A673 (cell line): Measurements from ENCODE around the gene FNDC11.
"Not testable (repeated sequence)": the region's sequence is repeated elsewhere in the genome, so short reads cannot be mapped to it uniquely, and the experiment has no call there.

Experiments
- EZH2 ChIP-seq: fragments of 200-600 bp; sonication (generic); IDR thresholded peaks from 2 replicates; pipeline ENCODE4 v1.6.1; 2017; ENCODE audit warnings: borderline replicate concordance, low read depth, mild to moderate bottlenecking, mixed read lengths, antibody characterized with exemption, low read length; ENCODE audit not compliant: poor library complexity, severe bottlenecking
- TF ChIP-seq, protein P1 (sequence below): fragments of 300-800, 200-600 bp; sonication (generic); conservative IDR thresholded peaks from 2 replicates; pipeline ENCODE4 v1.5.1; 2017; ENCODE audit warnings: low read depth, mild to moderate bottlenecking, antibody characterized with exemption, low read length, moderate library complexity, mixed read lengths

DNA sequence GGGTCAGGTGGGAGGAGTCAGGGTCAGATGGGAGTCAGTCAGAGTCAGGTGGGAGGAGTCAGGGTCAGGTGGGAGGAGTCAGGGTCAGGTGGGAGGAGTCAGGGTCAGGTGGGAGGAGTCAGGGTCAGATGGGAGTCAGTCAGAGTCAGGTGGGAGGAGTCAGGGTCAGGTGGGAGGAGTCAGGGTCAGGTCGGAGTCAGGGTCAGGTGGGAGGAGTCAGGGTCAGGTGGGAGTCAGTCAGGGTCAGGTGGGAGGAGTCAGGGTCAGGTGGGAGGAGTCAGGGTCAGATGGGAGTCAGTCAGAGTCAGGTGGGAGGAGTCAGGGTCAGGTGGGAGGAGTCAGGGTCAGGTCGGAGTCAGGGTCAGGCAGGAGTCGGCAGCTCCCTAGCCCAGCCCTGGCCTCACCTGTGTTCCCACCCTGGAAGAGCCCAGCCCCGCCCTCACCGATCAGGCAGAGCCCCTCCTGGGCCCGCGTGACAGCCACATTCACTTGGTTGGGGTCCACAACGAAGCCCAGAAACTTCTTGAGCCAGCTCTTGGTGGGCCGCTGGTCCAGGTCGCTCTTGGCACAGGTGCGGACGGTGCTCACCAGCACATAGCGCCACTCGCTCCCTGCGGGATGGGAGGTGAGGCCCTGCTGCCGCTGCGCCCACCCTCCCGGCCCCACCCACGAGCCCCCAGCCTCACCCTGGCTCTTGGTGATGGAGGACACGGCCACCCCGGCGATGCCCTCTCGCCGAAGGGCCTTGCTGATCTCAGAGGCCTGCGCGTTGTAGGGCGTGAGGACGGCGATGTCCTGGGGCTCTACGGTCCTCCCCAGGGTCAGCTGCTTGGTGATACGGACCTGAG, 5.8 kb downstream of the FNDC11 start:
- TF ChIP-seq, protein P1, sequence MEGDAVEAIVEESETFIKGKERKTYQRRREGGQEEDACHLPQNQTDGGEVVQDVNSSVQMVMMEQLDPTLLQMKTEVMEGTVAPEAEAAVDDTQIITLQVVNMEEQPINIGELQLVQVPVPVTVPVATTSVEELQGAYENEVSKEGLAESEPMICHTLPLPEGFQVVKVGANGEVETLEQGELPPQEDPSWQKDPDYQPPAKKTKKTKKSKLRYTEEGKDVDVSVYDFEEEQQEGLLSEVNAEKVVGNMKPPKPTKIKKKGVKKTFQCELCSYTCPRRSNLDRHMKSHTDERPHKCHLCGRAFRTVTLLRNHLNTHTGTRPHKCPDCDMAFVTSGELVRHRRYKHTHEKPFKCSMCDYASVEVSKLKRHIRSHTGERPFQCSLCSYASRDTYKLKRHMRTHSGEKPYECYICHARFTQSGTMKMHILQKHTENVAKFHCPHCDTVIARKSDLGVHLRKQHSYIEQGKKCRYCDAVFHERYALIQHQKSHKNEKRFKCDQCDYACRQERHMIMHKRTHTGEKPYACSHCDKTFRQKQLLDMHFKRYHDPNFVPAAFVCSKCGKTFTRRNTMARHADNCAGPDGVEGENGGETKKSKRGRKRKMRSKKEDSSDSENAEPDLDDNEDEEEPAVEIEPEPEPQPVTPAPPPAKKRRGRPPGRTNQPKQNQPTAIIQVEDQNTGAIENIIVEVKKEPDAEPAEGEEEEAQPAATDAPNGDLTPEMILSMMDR = not testable (repeated sequence)
- TF ChIP-seq EZH2 = not testable (repeated sequence)
